HepG2 (cell line): ENCODE data around the gene SCP2. TPM values are rescaled to one million over a fixed set of nuclear protein-coding genes. Genes with fewer than 3 reads are reported as not detected.

Experiments used
- ATAC-seq: fragments of 200-7000 bp; cut with Tn5 transposase; 3 replicates; pipeline ENCODE4 v1.9.1; 2020; ENCODE audit warnings: mild to moderate bottlenecking, moderate library complexity
- BruUV-seq: library from RNA; stranded (reverse); fragments of 400-500 nt; replicated peaks from 2 replicates; lab custom pipeline; 2021; lab: Mats Ljungman, UMichigan
- CTCF ChIA-PET: fragments of 300-600 bp; formaldehyde crosslinking; extraction: SDS; loops from one replicate; lab custom pipeline; 2021; ENCODE audit warnings: low total read pairs, inconsistent platforms, low intra/inter-chr PET ratio; lab: Yijun Ruan, JAX
- POLR2A ChIA-PET: fragments of 350-600 bp; sonication (Branson Sonifier 250); formaldehyde crosslinking; loops from one replicate; lab custom pipeline; 2020; ENCODE audit warnings: antibody characterized with exemption, inconsistent platforms; lab: Yijun Ruan, JAX
- DNase-seq: peaks from one replicate; pipeline ENCODE4 v3.0.0-alpha.2; 2015; ENCODE audit warnings: low spot score
- FAIRE-seq: peaks from 3 replicates; lab custom pipeline; 2011; peaks lifted over from hg19 to GRCh38; lab: Jason Lieb, UNC
- H2AFZ ChIP-seq: one replicate; pipeline ENCODE4 v1.6.1; 2011; ENCODE audit warnings: low read length, inconsistent platforms
- H3K27ac ChIP-seq: fragments of 300-600 bp; 3 replicates; pipeline ENCODE4 v1.8.0; 2011; ENCODE audit warnings: mixed run types, mild to moderate bottlenecking, mixed read lengths, low read length, inconsistent platforms; ENCODE audit not compliant: insufficient read depth; ENCODE audit errors: extremely low read length
- H3K27me3 ChIP-seq, 2 experiments: fragments of 200-600 bp in 1 of 2; 2 replicates in 1 of 2; 3 replicates in 1 of 2; pipeline versions ENCODE4 v1.6.0 to v1.8.0; 2011; ENCODE audit warnings: low read length in 2 of 2, mild to moderate bottlenecking in 2 of 2, moderate library complexity in 2 of 2, inconsistent platforms in 1 of 2; ENCODE audit not compliant: insufficient read depth in 2 of 2, control insufficient read depth in 1 of 2
- H3K36me3 ChIP-seq, 2 experiments: fragments of 200-600 bp in 1 of 2; replicated peaks in 1 of 2; 2 replicates in 1 of 2; 3 replicates in 1 of 2; pipeline versions ENCODE4 v1.5.1 to v1.8.0; 2011; ENCODE audit warnings: low read length in 2 of 2, inconsistent platforms in 1 of 2; ENCODE audit not compliant: insufficient read depth in 2 of 2, control insufficient read depth in 1 of 2
- H3K4me1 ChIP-seq: 2 replicates; pipeline ENCODE4 v1.5.1; 2012; ENCODE audit warnings: low read length, inconsistent platforms; ENCODE audit not compliant: insufficient read depth
- H3K4me2 ChIP-seq: 2 replicates; pipeline ENCODE4 v1.6.0; 2011; ENCODE audit warnings: low read depth, low read length, inconsistent platforms
- H3K4me3 ChIP-seq, 3 experiments: fragments of 200-600 bp in 1 of 3; sonication (generic), shearing (Covaris generic) in 1 of 3; replicated peaks in 1 of 3; 2 replicates each; pipeline ENCODE4 v1.5.1; 2011 to 2016; ENCODE audit warnings: low read length in 3 of 3, inconsistent platforms in 2 of 3, low read depth in 2 of 3, mild to moderate bottlenecking in 2 of 3, control low read depth in 1 of 3, mixed read lengths in 1 of 3; ENCODE audit not compliant: insufficient read depth in 1 of 3
- H3K79me2 ChIP-seq: one replicate; pipeline ENCODE4 v1.6.1; 2011; ENCODE audit warnings: low read length, inconsistent platforms; ENCODE audit not compliant: insufficient read depth
- H3K9ac ChIP-seq: 2 replicates; pipeline ENCODE4 v1.6.0; 2011; ENCODE audit warnings: mild to moderate bottlenecking, low read depth, low read length, inconsistent platforms; ENCODE audit not compliant: insufficient read depth
- H3K9me3 ChIP-seq: 2 replicates; pipeline ENCODE4 v1.5.1; 2012; ENCODE audit warnings: mild to moderate bottlenecking, low read length
- H4K20me1 ChIP-seq: 2 replicates; pipeline ENCODE4 v1.6.0; 2011; ENCODE audit warnings: inconsistent platforms, mild to moderate bottlenecking, low read length, moderate library complexity; ENCODE audit not compliant: insufficient read depth
- ATF5 ChIP-seq: sonication (generic); formaldehyde crosslinking; IDR thresholded peaks from 2 replicates; pipeline ENCODE4 v1.4.0; 2020; ENCODE audit warnings: mild to moderate bottlenecking, low read depth, missing genetic modification reagents
- ATF7 ChIP-seq, 2 experiments: fragments of 450-650 bp in 1 of 2; sonication (generic) in 1 of 2; formaldehyde crosslinking in 1 of 2; IDR thresholded peaks; 2 replicates each; pipeline versions ENCODE4 v1.4.0 to v1.6.1; 2016 to 2020; ENCODE audit warnings: antibody characterized with exemption in 1 of 2, mild to moderate bottlenecking in 1 of 2, missing genetic modification reagents in 1 of 2
- DZIP1 ChIP-seq: sonication (generic); formaldehyde crosslinking; IDR thresholded peaks from 2 replicates; pipeline ENCODE4 v1.5.0; 2020; ENCODE audit warnings: mild to moderate bottlenecking, missing genetic modification reagents
- FOXA3 ChIP-seq: IDR thresholded peaks from 2 replicates; pipeline ENCODE4 v1.6.1; 2016; ENCODE audit warnings: missing genetic modification reagents, missing compliant biosample characterization
- MTF1 ChIP-seq: sonication (generic); formaldehyde crosslinking; IDR thresholded peaks from 2 replicates; pipeline ENCODE4 v1.5.0; 2020; ENCODE audit warnings: missing genetic modification reagents
- MXI1 ChIP-seq: IDR thresholded peaks from 3 replicates; pipeline ENCODE4 v1.6.1; 2012; ENCODE audit warnings: low read depth, low read length, inconsistent platforms, borderline replicate concordance
- RFX3 ChIP-seq: IDR thresholded peaks from 2 replicates; pipeline ENCODE4 v1.6.1; 2016; ENCODE audit warnings: missing biosample characterization, missing genetic modification reagents
- RFXANK ChIP-seq: IDR thresholded peaks from 2 replicates; pipeline ENCODE4 v1.6.1; 2016
- STAT6 ChIP-seq: sonication (generic); formaldehyde crosslinking; IDR thresholded peaks from 2 replicates; pipeline ENCODE4 v1.4.0; 2020; ENCODE audit warnings: missing genetic modification reagents, mild to moderate bottlenecking, borderline replicate concordance
- ZNF10 ChIP-seq: sonication (generic); formaldehyde crosslinking; IDR thresholded peaks from 2 replicates; pipeline ENCODE4 v1.4.0; 2020; ENCODE audit warnings: mild to moderate bottlenecking, low read depth, missing genetic modification reagents, borderline replicate concordance
- ZZZ3 ChIP-seq: sonication (generic); formaldehyde crosslinking; IDR thresholded peaks from 2 replicates; pipeline ENCODE4 v1.4.0; 2020; ENCODE audit warnings: missing genetic modification reagents, mild to moderate bottlenecking, borderline replicate concordance
- WGBS: methylation state at CpG from one replicate; pipeline ENCODE4 v1.1.6; 2017; ENCODE audit warnings: low lambda C conversion rate; 5-methylcytosine and 5-hydroxymethylcytosine counted together
- in situ Hi-C: cut with HindIII; loops from 2 replicates; pipeline ENCODE4 v1.10.0; 2017; ENCODE audit warnings: low pct_unique_long_range_greater_than_20kb; ENCODE audit not compliant: extremely low pct_ligation_motif_present
- intact Hi-C: fragments of 100-400 bp; cut with micrococcal nuclease; formaldehyde crosslinking; loops from one replicate; pipeline ENCODE4 v1.10.0; 2022; ENCODE audit not compliant: unreplicated experiment
- polyA plus RNA-seq, 8 experiments: library from polyadenylated mRNA; depleted of rRNA in 3 of 8; stranded (reverse) in 7 of 8; unstranded in 1 of 8; fragments of >200 nt; fragmentation: Illumina TruSeq in 4 of 8; extraction: Trizol in 4 of 8; gene quantifications; 2 replicates each; pipeline versions ENCODE4 v1.2.1 to v1.2.3, GENCODE V29; 2011 to 2016; ENCODE audit warnings: low read depth in 4 of 8, missing spikeins in 1 of 8, mixed read lengths in 1 of 8; ENCODE audit not compliant: insufficient read depth in 1 of 8
- total RNA-seq, 5 experiments: library from RNA; depleted of rRNA; stranded (reverse); fragments of >200 nt; fragmentation: Illumina TruSeq; extraction: Trizol; gene quantifications; 2 replicates each; pipeline ENCODE4 v1.2.3, GENCODE V29; 2016; ENCODE audit warnings: low read depth in 1 of 5

SCP2 gene
- total and polyA plus RNA-seq, 2 of the 13 experiments (the other 11 are each of a cell fraction or from before 2014, with no cell fraction given) = 59.0 to 133 TPM

- ATAC-seq (no peak), DNase-seq (no peak), FAIRE-seq (no peak)
- intact Hi-C loops = no loop called here
- H3K4me1 ChIP-seq = 0 out of 2 replicates have a peak, but pooled peaks cover 5% of the 10 kb centered on the region
- H3K9me3 ChIP-seq = no peaks in the 10 kb centered on the region
- no peak overlapping the region for H2AFZ ChIP-seq
- ChIA-PET CTCF (no interaction called here), POLR2A (no interaction called here)
- H4K20me1 ChIP-seq = no peaks in the 10 kb centered on the region
- in situ Hi-C loops = no loop called here
- H3K4me3 ChIP-seq = no peak overlapping the region
- no peak overlapping the region for H3K27ac ChIP-seq
- no peak overlapping the region for H3K9ac ChIP-seq
- H3K4me2 ChIP-seq = no peak overlapping the region
- 73% methylated on average over 3 of the region's 3 CpGs for WGBS
- no peaks in the 10 kb centered on the region for H3K79me2 ChIP-seq
- no TSS peak for BruUV-seq
- no peaks in the 10 kb centered on the region for H3K36me3 ChIP-seq
- peak; percentile 45 for TF ChIP-seq ATF7 (IDR thresholded peaks at IDR 0.05)
- no peak for TF ChIP-seq ATF7 (CRISPR knock-in tag; IDR thresholded peaks at IDR 0.05)
- no peak for TF ChIP-seq RFX3
- TF ChIP-seq FOXA3 = peak; percentile 31; the same call in 1 of the 2 replicates
- no peaks in the 10 kb centered on the region for H3K27me3 ChIP-seq
Observed at GRCh38 chr1:52877554-52877953, 49.5 kb upstream of the SCP2 start.

- H3K9me3 ChIP-seq = no peaks in the 10 kb centered on the region
- H3K9ac ChIP-seq = no peak overlapping the region
- 0 out of 2 replicates have a peak, but pooled peaks cover 5% of the 10 kb centered on the region for H3K4me1 ChIP-seq
- WGBS = 48% methylated on average over 2 of the region's 2 CpGs
- no peak overlapping the region for H3K27ac ChIP-seq
- ATAC-seq = no peak; the same call in 2 of the 3 replicates
- no peak for FAIRE-seq
- no peaks in the 10 kb centered on the region; a peak in 1 of 5 replicates for H3K27me3 ChIP-seq
- H3K36me3 ChIP-seq = no peaks in the 10 kb centered on the region
- TF ChIP-seq MXI1 (no peak), RFXANK (CRISPR knock-in tag) (no peak), RFX3 (no peak), DZIP1 (CRISPR knock-in tag) (no peak), ZNF10 (CRISPR knock-in tag) (no peak), MTF1 (CRISPR knock-in tag) (no peak), ZZZ3 (CRISPR knock-in tag) (no peak), ATF5 (CRISPR knock-in tag) (no peak), STAT6 (CRISPR knock-in tag) (no peak)
- no peaks in the 10 kb centered on the region for H4K20me1 ChIP-seq
- CTCF ChIA-PET = no interaction called here
- intact Hi-C loops (no loop called here), in situ Hi-C loops (no loop called here)
- BruUV-seq = no TSS peak
- POLR2A ChIA-PET = no interaction called here
- no peak overlapping the region for H3K4me2 ChIP-seq
- no peak overlapping the region for H3K4me3 ChIP-seq
- H2AFZ ChIP-seq = no peak overlapping the region
- H3K79me2 ChIP-seq = no peaks in the 10 kb centered on the region
- no peak for DNase-seq
Observed at GRCh38 chr1:52880206-52880605, 46.9 kb upstream of the SCP2 start.
